SU-DHL-6 (cell line): ENCODE measurements around the gene LILRB2.

Source experiments
- CTCF ChIP-seq: fragments of 200-600 bp; sonication (generic); IDR thresholded peaks from one replicate; pipeline ENCODE4 v1.5.1; 2017; ENCODE audit warnings: antibody characterized with exemption, mild to moderate bottlenecking, low read length, moderate library complexity; ENCODE audit not compliant: insufficient read depth, poor library complexity, severe bottlenecking
- EZH2phosphoT487 ChIP-seq: fragments of 200-600 bp; sonication (generic), shearing (Covaris generic); conservative IDR thresholded peaks from 2 replicates; pipeline ENCODE4 v1.6.1; 2018; ENCODE audit warnings: mild to moderate bottlenecking, antibody characterized with exemption, low read length, moderate library complexity, mixed read lengths

GRCh38 chr19:54302257-54302656, 21.3 kb upstream of the LILRB2 start:
- TF ChIP-seq CTCF (no peak), EZH2phosphoT487 (no peak)
